Heart right ventricle (tissue), 16 donors: Measurements from ENCODE around the gene BEND7. TPM values are rescaled to one million over a fixed set of nuclear protein-coding genes. Genes with fewer than 3 reads are reported as not detected.

Experiments
- ATAC-seq, 8 donors: fragments of 200-7000 bp; cut with Tn5 transposase; one replicate each; pipeline ENCODE4 v1.9.1; 2020; ENCODE audit warnings: mild to moderate bottlenecking in 8 of 8, moderate library complexity in 8 of 8, moderate number of reproducible peaks in 1 of 8
- DNase-seq, 2 donors: peaks; one replicate each; pipeline ENCODE4 v3.0.0-alpha.2; 2020
- H3K27ac ChIP-seq, 10 donors: fragments of 200-600 bp; sonication (generic) in 2 of 10; one replicate each; pipeline versions ENCODE4 v1.5.0 to v1.8.0; 2020 to 2022; ENCODE audit warnings: mild to moderate bottlenecking in 3 of 10
- H3K27me3 ChIP-seq, 7 donors: fragments of 200-600 bp; one replicate each; pipeline ENCODE4 v1.8.0; 2021 to 2022; ENCODE audit warnings: mild to moderate bottlenecking in 2 of 7
- H3K36me3 ChIP-seq, 9 donors: fragments of 200-600 bp; sonication (generic) in 1 of 9; one replicate each; pipeline versions ENCODE4 v1.5.0 to v1.8.0; 2020 to 2022; ENCODE audit warnings: mild to moderate bottlenecking in 2 of 9
- H3K4me1 ChIP-seq, 9 donors: fragments of 200-600 bp; sonication (generic) in 1 of 9; one replicate each; pipeline versions ENCODE4 v1.5.0 to v1.8.0; 2020 to 2022; ENCODE audit warnings: mild to moderate bottlenecking in 4 of 9
- H3K4me3 ChIP-seq, 10 donors: fragments of 200-600 bp; sonication (generic) in 2 of 10; one replicate each; pipeline versions ENCODE4 v1.5.0 to v1.8.0; 2020 to 2022; ENCODE audit warnings: mild to moderate bottlenecking in 7 of 10, moderate library complexity in 2 of 10
- H3K9me3 ChIP-seq, 11 donors: fragments of 200-600 bp in 10 of 11; sonication (generic) in 2 of 11; one replicate each; pipeline versions ENCODE4 v1.5.0 to v1.8.0; 2013 to 2022; ENCODE audit warnings: mild to moderate bottlenecking in 2 of 11, control low read depth in 1 of 11, moderate library complexity in 1 of 11
- CTCF ChIP-seq, 9 donors: fragments of 200-600 bp; sonication (generic) in 2 of 9; IDR thresholded peaks; one replicate each; pipeline versions ENCODE4 v1.5.0 to v1.8.0; 2021 to 2022; ENCODE audit warnings: antibody characterized with exemption in 9 of 9, mild to moderate bottlenecking in 5 of 9, moderate library complexity in 1 of 9
- WGBS, 2 donors: extraction: QIAGEN DNeasy Blood & Tissue Kit; methylation state at CpG; one replicate each; pipeline ENCODE4 v1.1.7; 2013; ENCODE audit warnings: inconsistent platforms in 1 of 2; 5-methylcytosine and 5-hydroxymethylcytosine counted together
- intact Hi-C, 10 donors: fragments of 100-400 bp; cut with DNase I; formaldehyde crosslinking; loops; one replicate each; pipeline versions ENCODE4 v1.11.1 to v1.14.2; 2022
- polyA plus RNA-seq, 2 donors: library from polyadenylated mRNA; stranded (reverse); fragments of 200-250 nt; gene quantifications; one replicate each; pipeline ENCODE4 v1.2.3, GENCODE V29; 2013
- total RNA-seq, 10 donors: library from RNA; stranded (reverse); fragmentation: NEBNext Ultra II Directional in 3 of 10; extraction: Animal tissue kit (Norgen Biotek cat#: 25700) in 3 of 10; gene quantifications; one replicate each; pipeline versions ENCODE4 v1.2.1 to v1.2.4, GENCODE V29; 2021 to 2023
- donor health status: Arrhythmogenic right ventricular cardiomyopathy.
- donor health status: ischemic (EF 13 %, LVEDD 7.1; RV severe dilation, severe dysfunction).
- donor health status: healthy with polysubstance abuse.
- donor health status: DM: no; HTN: yes; CAD: no.
- donor health status: DM: no; HTN: no; CAD: no.
- donor health status: ischemic (EF 25% LVEDD 6.9; RV normal size, moderate dysfunction).
- donor health status: ischemic (EF 25% LVEDD 5.7; RV mildly dilated, moderate dysfunction).
- donor health status: healthy.
- donor health status: DM: yes; HTN: yes; CAD: no.
- donor health status: Ischemic cardiomyopathy.
- donor health status: ischemic (EF 35%, LVEDD 5.7; RV mildly dilated, moderate dysfunction).
- donor health status: nonischemic (EF 11% LVEDD 7.7; RV severe dilation, severe dysfunction).
- donor health status: DM: yes; HTN: yes; CAD: no.
- donor health status: PGD.
- donor health status: ischemic (EF 29% LVEDD 5.4; RV normal size, mild dysfunction).
- donor health status: nonischemic (EF 23%, LVEDD 6.1; RV moderate dilation, normal function).

The BEND7 gene
- total and polyA plus RNA-seq, 12 donors = 6.4 to 21.0 (median 12.5) TPM

GRCh38 chr10:13515467-13515866 is 13.3 kb downstream of the BEND7 start:
- TF ChIP-seq CTCF (IDR thresholded peaks at IDR 0.05) = no peak
- Histone ChIP-seq H3K36me3 (peaks cover 0 to 44% (median 0%) of the 10 kb centered on the region in 9 donors), H3K27me3 (no peaks in the 10 kb centered on the region), H3K4me3 (no peak overlapping the region), H3K9me3 (no peaks in the 10 kb centered on the region), H3K4me1 (peaks cover 0 to 8% (median 3%) of the 10 kb centered on the region in 9 donors), H3K27ac (no peak overlapping the region)
- DNase-seq = no peak
- 84 to 92% methylated on average over 5 of the region's 5 CpGs for WGBS, 2 donors
- ATAC-seq = no peak
- intact Hi-C loops = no loop called here

DNA sequence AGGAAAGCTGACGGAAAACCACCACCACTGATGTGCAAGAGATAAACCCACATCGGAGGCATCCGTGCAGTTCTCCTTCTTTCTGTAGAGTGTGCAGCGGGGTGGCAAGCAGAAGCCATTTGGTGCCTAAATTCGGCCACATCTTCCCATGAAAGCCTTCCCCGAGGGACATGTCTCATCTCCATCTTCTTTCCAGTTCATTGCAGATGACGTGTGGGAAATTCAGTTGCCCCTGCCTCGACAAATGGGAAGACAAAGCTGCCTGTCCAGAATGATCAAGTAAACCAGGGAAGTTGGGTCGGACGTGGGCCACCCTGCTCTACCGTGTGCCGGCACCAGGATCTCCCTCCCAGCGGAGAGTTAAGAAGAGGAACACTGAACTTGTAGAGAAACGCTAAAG is 14.5 kb downstream of the BEND7 start:
- ATAC-seq = no peak
- TF ChIP-seq CTCF (IDR thresholded peaks at IDR 0.05) = no peak
- no peak overlapping the region for H3K27ac ChIP-seq
- H3K4me1 ChIP-seq = peaks cover 0 to 8% (median 3%) of the 10 kb centered on the region in 9 donors
- no peak overlapping the region for H3K4me3 ChIP-seq
- H3K27me3 ChIP-seq = no peaks in the 10 kb centered on the region
- peaks cover 0 to 39% (median 0%) of the 10 kb centered on the region in 9 donors for H3K36me3 ChIP-seq
- DNase-seq = no peak
- WGBS, 2 donors = 97% methylated on average over 14 of the region's 14 CpGs
- no peaks in the 10 kb centered on the region for H3K9me3 ChIP-seq
- intact Hi-C loops = no loop called here

DNA sequence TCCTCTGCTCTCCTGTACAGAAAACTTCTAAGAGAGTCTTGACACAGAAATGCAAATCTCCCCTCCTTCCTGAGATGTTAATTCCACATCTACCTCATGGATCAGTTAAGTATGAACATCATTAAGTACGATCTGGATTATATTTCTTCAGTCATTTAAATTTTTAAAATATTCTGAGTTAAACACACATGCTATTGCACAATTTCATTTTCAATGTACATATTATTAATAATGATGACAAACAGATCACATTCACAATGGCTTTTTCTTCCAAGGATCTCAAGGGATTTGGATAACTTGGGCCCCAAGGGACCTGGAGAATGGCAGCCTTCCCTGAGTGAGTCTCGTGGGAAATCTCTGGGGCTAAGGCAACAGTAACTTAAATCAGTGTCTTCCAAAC is 16.2 kb downstream of the BEND7 start:
- intact Hi-C loops = no loop called here

DNA sequence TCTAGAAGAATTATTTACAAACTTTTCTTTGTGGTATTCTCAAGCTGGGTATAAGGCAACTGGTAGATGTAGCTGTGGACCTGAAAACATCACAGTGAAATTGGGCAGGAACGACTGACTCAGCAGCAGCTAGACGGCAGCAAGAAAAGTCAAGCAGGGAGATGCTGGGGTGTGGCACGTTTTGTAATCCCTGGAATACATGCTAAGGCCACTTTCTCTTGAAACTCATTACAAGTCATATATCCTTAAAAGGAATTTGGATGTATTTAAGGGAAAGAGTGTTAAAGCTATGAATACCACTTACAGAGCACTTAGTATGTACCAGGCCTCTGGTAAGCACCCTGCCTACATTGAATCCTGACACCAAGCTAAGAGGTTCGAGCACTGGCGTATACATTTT is 17.4 kb downstream of the BEND7 start:
- Histone ChIP-seq H3K9me3 (no peaks in the 10 kb centered on the region), H3K27ac (no peak overlapping the region), H3K4me1 (no peaks in the 10 kb centered on the region), H3K27me3 (no peaks in the 10 kb centered on the region), H3K36me3 (peaks cover 0 to 34% (median 0%) of the 10 kb centered on the region in 9 donors), H3K4me3 (no peak overlapping the region)
- ATAC-seq (no peak), DNase-seq (no peak)
- WGBS, 2 donors = 91 to 96% methylated on average over 5 of the region's 5 CpGs
- intact Hi-C loops = no loop called here
- no peak for TF ChIP-seq CTCF (IDR thresholded peaks at IDR 0.05)

More for the DNA sequence above, 16.2 kb downstream of the BEND7 start:
- H3K4me3 ChIP-seq = no peak overlapping the region
- no peak for TF ChIP-seq CTCF (IDR thresholded peaks at IDR 0.05)
- H3K9me3 ChIP-seq = no peaks in the 10 kb centered on the region
- H3K4me1 ChIP-seq = peaks cover 0 to under 1% (median 0%) of the 10 kb centered on the region in 9 donors
- H3K27me3 ChIP-seq = no peaks in the 10 kb centered on the region
- WGBS, 2 donors = 38 to 42% methylated on average over 2 of the region's 2 CpGs
- H3K27ac ChIP-seq = no peak overlapping the region
- ATAC-seq (no peak), DNase-seq (no peak)
- peaks cover 0 to 44% (median 0%) of the 10 kb centered on the region in 9 donors for H3K36me3 ChIP-seq
